AG10803 (cell line): Measurements from ENCODE around the gene SBK1.

Source experiments
- DNase-seq: peaks from one replicate; pipeline ENCODE4 v3.0.0; 2010; ENCODE audit warnings: low read depth
- H3K4me3 ChIP-seq: 2 replicates; pipeline ENCODE4 v1.5.1; 2011; ENCODE audit warnings: mild to moderate bottlenecking, low read length, control low read depth
- TF ChIP-seq, protein P1 (sequence below): conservative IDR thresholded peaks from 2 replicates; pipeline ENCODE4 v1.5.1; 2011; ENCODE audit warnings: mild to moderate bottlenecking, low read length, control low read depth, inconsistent platforms

The SBK1 gene

DNA sequence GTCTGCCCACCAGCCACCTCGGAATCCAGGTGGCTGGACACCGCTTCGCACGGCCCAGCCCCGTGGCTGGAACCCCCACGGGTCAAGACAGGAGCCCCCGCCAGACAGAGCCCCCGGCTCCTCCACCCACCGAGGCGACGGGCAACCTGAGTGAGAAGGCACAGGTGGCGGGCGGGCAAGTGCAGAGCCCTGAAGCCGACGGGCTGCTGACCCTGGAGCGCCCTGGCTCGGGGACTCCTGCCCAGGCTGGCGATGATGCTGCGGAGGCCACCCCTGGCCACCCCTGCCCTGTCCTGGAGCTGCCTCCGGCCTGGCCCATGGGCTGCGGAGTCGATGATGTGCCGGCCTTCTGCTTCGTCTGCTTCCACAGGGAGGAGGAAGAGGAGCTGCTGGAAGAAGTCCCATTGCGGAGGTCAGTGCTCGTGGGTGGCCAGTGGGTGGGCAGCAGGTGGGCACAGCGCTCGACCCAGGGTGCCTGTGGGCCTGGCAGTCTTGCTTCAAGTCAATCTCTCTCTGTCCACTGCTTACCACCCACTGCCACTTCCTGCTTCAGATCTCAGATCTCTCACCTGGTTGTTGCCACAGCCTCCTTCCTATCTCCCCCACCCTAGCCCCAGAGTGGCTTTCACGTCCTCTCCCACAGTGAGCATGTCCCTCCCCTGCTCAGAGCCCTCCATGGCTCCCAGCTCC, 33.1 kb upstream of the SBK1 start:
- no peak overlapping the region for H3K4me3 ChIP-seq
- DNase-seq: no peak
- TF ChIP-seq, protein P1, sequence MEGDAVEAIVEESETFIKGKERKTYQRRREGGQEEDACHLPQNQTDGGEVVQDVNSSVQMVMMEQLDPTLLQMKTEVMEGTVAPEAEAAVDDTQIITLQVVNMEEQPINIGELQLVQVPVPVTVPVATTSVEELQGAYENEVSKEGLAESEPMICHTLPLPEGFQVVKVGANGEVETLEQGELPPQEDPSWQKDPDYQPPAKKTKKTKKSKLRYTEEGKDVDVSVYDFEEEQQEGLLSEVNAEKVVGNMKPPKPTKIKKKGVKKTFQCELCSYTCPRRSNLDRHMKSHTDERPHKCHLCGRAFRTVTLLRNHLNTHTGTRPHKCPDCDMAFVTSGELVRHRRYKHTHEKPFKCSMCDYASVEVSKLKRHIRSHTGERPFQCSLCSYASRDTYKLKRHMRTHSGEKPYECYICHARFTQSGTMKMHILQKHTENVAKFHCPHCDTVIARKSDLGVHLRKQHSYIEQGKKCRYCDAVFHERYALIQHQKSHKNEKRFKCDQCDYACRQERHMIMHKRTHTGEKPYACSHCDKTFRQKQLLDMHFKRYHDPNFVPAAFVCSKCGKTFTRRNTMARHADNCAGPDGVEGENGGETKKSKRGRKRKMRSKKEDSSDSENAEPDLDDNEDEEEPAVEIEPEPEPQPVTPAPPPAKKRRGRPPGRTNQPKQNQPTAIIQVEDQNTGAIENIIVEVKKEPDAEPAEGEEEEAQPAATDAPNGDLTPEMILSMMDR: no peak

DNA sequence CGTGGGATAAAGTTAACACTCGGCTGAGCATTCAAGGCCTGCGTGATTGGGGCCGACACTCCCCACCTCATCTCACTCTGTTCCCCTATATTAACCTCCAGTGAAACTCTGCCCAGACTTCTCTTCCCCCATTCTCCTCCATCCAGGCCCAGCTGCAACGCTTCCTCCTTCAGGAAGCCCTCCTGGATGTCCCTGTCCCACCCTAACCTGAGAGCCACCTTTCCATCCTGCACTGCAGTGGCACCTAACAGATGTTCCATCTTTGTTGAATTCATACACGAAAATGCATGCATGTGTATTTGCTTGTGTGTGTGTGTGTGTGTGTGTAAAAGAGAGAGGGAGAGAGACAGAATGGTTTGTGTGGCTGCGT, 32.6 kb upstream of the SBK1 start:
- TF ChIP-seq, protein P1: no peak
- no peak overlapping the region for H3K4me3 ChIP-seq
- DNase-seq: no peak

DNA sequence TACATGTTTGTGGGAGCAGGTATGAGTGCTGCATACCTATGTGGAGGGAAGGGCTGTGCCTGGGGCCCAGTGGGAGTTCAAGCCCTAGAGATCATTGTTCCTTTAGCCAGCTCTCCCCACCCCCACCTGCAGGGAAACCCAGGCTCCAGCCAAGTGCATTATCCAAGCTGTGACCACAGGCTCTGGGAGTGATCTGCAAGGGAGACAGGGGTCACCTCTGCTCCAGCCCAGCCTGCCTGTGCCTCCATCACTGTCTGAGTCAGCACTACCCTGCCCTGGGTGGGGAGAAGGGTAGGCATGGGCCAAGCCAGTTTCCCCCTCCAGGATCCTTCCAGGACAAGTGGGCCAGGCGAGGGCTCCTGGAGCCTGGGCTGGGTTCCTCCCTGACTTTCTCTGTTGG, 32.1 kb upstream of the SBK1 start:
- TF ChIP-seq, protein P1: no peak
- no peak for DNase-seq
- no peak overlapping the region for H3K4me3 ChIP-seq

DNA sequence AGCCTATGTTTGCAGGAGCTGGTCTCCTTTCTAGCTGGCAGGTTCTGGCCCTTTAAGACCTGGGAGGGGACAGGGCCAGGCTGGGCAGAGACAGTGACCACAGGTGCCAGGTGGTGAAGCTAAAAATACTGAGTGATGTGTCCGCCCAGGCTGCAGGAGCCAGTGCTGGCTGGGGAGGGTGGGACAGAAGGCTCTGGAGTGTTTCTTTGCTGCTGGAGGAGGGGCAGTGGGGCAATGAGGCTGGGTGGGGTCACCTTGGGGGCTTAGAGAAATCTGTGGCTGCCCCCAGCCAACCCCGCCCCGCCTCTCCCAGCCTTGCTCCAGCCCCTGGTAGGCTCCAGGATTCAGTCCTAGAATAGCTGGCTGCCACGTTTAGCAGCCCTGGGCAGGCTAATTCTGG, 30.4 kb upstream of the SBK1 start:
- DNase-seq: no peak
- TF ChIP-seq, protein P1: no peak

DNA sequence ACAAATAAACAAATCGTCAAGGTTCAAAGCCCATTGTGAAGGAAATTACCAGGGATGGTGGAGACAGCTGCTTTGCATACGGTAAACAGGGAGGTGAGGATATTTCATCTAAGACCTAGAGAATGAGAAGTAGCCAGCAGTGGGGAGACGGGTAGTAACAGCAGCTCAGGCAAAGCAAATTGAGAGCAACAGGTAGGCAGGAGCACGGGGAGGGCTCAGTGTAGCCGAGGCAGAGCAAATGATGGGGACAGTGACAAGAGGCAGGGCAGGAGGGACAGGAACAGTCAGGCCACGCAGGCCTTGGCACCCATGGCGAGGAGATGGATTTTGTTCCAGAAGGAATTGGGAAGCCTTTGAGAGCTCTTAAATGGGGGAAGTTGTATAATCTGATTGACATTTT, 29.0 kb upstream of the SBK1 start:
- H3K4me3 ChIP-seq: no peak overlapping the region
- TF ChIP-seq, protein P1: no peak
- no peak for DNase-seq

More for the DNA sequence above, 30.4 kb upstream of the SBK1 start:
- no peak overlapping the region for H3K4me3 ChIP-seq

DNA sequence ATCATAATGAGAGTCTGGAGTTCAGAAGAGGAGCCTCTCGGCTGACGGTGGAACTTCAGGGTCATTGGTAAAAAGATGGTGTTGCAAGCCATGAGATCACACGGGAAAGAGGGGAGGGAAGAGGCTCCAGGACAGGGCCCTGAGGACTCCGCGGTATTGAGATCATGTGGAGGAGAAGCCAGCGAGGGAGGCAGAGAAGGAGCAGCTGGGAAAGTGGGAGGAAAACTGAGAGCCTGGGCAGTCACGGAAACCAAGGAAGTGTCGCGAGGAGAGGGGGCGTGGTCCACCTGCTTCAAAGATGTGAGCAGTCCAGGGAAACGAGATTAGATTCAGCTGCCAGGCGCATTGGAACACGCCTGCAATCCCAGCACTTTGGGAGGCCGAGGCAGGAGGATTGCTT, 27.7 kb upstream of the SBK1 start:
- peak; percentile 56 for DNase-seq
- H3K4me3 ChIP-seq: no peak overlapping the region
- TF ChIP-seq, protein P1: no peak

DNA sequence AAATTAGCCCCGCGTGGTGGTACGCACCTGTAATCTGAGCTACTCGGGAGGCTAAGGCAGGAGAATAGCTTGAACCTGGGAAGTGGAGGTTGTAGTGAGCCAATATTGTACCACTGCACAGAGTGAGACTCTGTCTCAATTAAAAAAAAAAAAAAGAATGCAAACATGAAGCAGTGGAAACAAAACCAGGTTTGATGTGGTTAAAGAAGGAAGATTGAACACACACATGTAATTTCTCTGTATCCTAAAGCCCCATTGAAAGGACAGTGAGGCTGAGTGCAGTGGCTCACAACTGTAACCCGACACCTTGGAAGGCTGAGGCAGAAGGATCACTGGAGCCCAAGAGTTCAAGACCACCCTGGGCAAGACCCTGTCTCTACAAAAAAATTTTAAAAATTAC, 26.5 kb upstream of the SBK1 start:
- no peak for DNase-seq
- no peak overlapping the region for H3K4me3 ChIP-seq
- TF ChIP-seq, protein P1: no peak
